ENCODE measurements around the gene UGT1A1.

- no peak for TF ChIP-seq CTCF (IDR thresholded peaks at IDR 0.05)
- TF ChIP-seq POLR2A (IDR thresholded peaks at IDR 0.05): no peak
- TF ChIP-seq POLR2AphosphoS5 (IDR thresholded peaks at IDR 0.05): no peak
Measured at GRCh38 chr2:233761040-233761769, 1.1 kb downstream of the UGT1A1 start.

Measured in gastroesophageal sphincter (tissue), 3 donors.